Neuronal stem cell (in vitro differentiated cells): Measurements from ENCODE around the gene MYEOV.

Experiments used
- DNase-seq: peaks from one replicate; pipeline ENCODE4 v3.0.0-alpha.2; 2013; ENCODE audit warnings: low spot score
- H2AFZ ChIP-seq: one replicate; pipeline ENCODE4 v1.6.1; 2013; ENCODE audit warnings: mild to moderate bottlenecking, low read length, inconsistent platforms
- H2AK5ac ChIP-seq: 2 replicates; pipeline ENCODE4 v1.6.1; 2013; ENCODE audit warnings: low read depth, mild to moderate bottlenecking, inconsistent platforms, low read length, moderate library complexity, mixed read lengths
- H2BK120ac ChIP-seq: 2 replicates; pipeline ENCODE4 v1.6.1; 2013; ENCODE audit warnings: low read depth, mild to moderate bottlenecking, inconsistent platforms, low read length, moderate library complexity, mixed read lengths
- H2BK12ac ChIP-seq: one replicate; pipeline ENCODE4 v1.6.1; 2013; ENCODE audit warnings: low read length, inconsistent platforms
- H2BK15ac ChIP-seq: 2 replicates; pipeline ENCODE4 v1.6.1; 2013; ENCODE audit warnings: mild to moderate bottlenecking, low read length, inconsistent platforms, mixed read lengths
- H2BK5ac ChIP-seq: one replicate; pipeline ENCODE4 v1.6.1; 2013; ENCODE audit warnings: inconsistent platforms, mild to moderate bottlenecking, low read length, moderate library complexity
- H3K14ac ChIP-seq: one replicate; pipeline ENCODE4 v1.6.1; 2013; ENCODE audit warnings: low read length, inconsistent platforms
- H3K18ac ChIP-seq: 2 replicates; pipeline ENCODE4 v1.6.1; 2013; ENCODE audit warnings: low read length, inconsistent platforms
- H3K23ac ChIP-seq: 2 replicates; pipeline ENCODE4 v1.6.1; 2013; ENCODE audit warnings: low read depth, mild to moderate bottlenecking, mixed read lengths, low read length, inconsistent platforms; ENCODE audit not compliant: poor library complexity
- H3K27ac ChIP-seq: replicated peaks from 3 replicates; pipeline ENCODE4 v1.5.1; 2013; ENCODE audit warnings: low read length, inconsistent platforms
- H3K27me3 ChIP-seq, 3 experiments: 2 replicates each; pipeline ENCODE4 v1.6.1; 2013; ENCODE audit warnings: low read length in 3 of 3, mild to moderate bottlenecking in 2 of 3, inconsistent platforms in 1 of 3, low read depth in 1 of 3, mixed read lengths in 1 of 3, moderate library complexity in 1 of 3; ENCODE audit not compliant: control insufficient read depth in 3 of 3, insufficient read depth in 3 of 3
- H3K36me3 ChIP-seq, 2 donors: replicated peaks in 1 of 2; 2 replicates each; pipeline ENCODE4 v1.6.1; 2013; ENCODE audit warnings: low read length in 2 of 2; ENCODE audit not compliant: control insufficient read depth in 2 of 2, insufficient read depth in 2 of 2
- H3K4ac ChIP-seq: 2 replicates; pipeline ENCODE4 v1.6.1; 2013; ENCODE audit warnings: inconsistent platforms, mild to moderate bottlenecking, low read length, moderate library complexity
- H3K4me1 ChIP-seq, 2 donors: 1 replicate in 1 of 2; 2 replicates in 1 of 2; pipeline ENCODE4 v1.6.1; 2013; ENCODE audit warnings: low read length in 2 of 2, low read depth in 1 of 2; ENCODE audit not compliant: control insufficient read depth in 2 of 2, insufficient read depth in 1 of 2
- H3K4me2 ChIP-seq: one replicate; pipeline ENCODE4 v1.6.1; 2013; ENCODE audit warnings: mild to moderate bottlenecking, low read length, inconsistent platforms; ENCODE audit not compliant: insufficient read depth, poor library complexity, severe bottlenecking
- H3K4me3 ChIP-seq, 2 donors: 2 replicates each; pipeline ENCODE4 v1.5.1; 2013; ENCODE audit warnings: low read length in 2 of 2, mild to moderate bottlenecking in 2 of 2, inconsistent platforms in 1 of 2, moderate library complexity in 1 of 2
- H3K79me1 ChIP-seq: one replicate; pipeline ENCODE4 v1.6.1; 2013; ENCODE audit warnings: low read depth, mild to moderate bottlenecking, inconsistent platforms, low read length, moderate library complexity
- H3K9ac ChIP-seq: one replicate; pipeline ENCODE4 v1.6.1; 2013; ENCODE audit warnings: mild to moderate bottlenecking, low read depth, low read length, inconsistent platforms; ENCODE audit not compliant: poor library complexity
- H3K9me3 ChIP-seq, 2 donors: replicated peaks in 1 of 2; 2 replicates each; pipeline versions ENCODE3 to v1.6.1; 2013; ENCODE audit warnings: low read length in 2 of 2, mild to moderate bottlenecking in 2 of 2, inconsistent platforms in 1 of 2, low read depth in 1 of 2, mixed read lengths in 1 of 2, moderate library complexity in 1 of 2; ENCODE audit not compliant: control insufficient read depth in 2 of 2, insufficient read depth in 1 of 2
- H4K8ac ChIP-seq: one replicate; pipeline ENCODE4 v1.6.1; 2013; ENCODE audit warnings: low read depth, mild to moderate bottlenecking, inconsistent platforms, low read length, moderate library complexity
- H4K91ac ChIP-seq: one replicate; pipeline ENCODE4 v1.6.1; 2013; ENCODE audit warnings: low read length, low read depth, mild to moderate bottlenecking, inconsistent platforms; ENCODE audit not compliant: poor library complexity
- WGBS, 2 donors: extraction: QIAGEN DNeasy Blood & Tissue Kit; methylation state at CpG; one replicate each; pipeline ENCODE4 v1.1.7; 2013; ENCODE audit warnings: missing lambda C conversion rate in 2 of 2, mixed read lengths in 1 of 2; ENCODE audit not compliant: insufficient read length in 2 of 2, insufficient replicate concordance in 1 of 2; ENCODE audit errors: extremely low coverage in 2 of 2; 5-methylcytosine and 5-hydroxymethylcytosine counted together

Gene MYEOV

DNA sequence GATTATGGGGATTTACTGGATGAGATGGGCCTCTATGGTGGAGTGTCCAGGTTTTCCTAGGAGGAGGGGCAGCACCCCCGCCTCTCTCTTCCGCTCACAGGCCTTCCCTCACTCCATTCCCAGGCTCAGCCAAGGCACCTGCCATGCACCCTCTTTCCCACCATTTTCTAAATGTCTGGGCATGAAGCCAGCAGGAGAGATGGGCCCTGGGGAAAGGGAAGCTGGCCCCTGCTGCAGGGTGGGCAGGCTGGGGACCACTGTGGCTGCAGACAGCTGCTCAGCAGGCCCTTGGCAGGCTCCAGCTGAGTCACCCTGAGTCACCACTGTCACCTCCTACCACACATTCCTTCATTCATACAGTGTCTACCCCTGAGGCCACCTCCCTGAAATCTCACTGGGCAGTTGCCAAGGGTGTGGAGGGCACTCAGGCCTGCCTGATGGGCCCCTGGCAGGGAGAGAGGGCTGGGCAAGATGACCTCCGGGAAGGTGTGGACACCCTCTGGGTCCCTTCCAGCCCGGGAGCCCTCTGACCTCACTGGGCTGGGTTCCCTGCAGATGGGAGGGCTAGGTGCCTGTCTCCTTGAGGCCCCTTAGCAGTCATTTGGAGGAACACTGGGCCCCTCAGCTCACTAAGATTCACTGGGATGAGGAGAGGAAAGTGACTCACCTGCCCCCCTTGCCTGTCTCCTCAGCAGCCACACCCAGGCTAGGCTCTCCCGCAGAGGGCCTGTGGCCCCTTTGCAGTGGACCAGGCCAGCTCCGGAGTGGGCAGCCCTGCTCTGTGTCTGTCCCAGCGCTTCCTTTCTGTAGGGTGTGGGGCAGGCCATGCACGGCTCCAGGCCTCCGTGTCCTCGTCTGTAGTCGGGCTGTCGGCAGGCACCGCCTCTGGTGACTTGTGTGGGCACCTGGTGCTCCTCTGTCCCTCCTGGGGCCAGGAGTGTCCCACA lies 7.8 kb downstream of the MYEOV start:
- Histone ChIP-seq H2AK5ac (peak overlapping the region; percentile 85), H3K27ac (no peak overlapping the region), H4K8ac (no peak overlapping the region), H2BK5ac (peak overlapping the region; percentile 43), H4K91ac (no peak overlapping the region), H3K4me3 (no peak overlapping the region), H3K4me1 (peaks cover 10 to 12% of the 10 kb centered on the region in 2 donors), H2BK120ac (peak overlapping the region; percentile 33), H2AFZ (no peak overlapping the region), H3K14ac (peak overlapping the region; percentile 48), H3K27me3 (peaks cover 0 to 2% (median 2%) of the 10 kb centered on the region in 3 experiments), H3K23ac (peak overlapping the region; percentile 13), H3K36me3 (no peaks in the 10 kb centered on the region), H3K18ac (peak overlapping the region; percentile 60), H2BK12ac (peak overlapping the region; percentile 92), H3K4ac (no peak overlapping the region), H3K79me1 (no peaks in the 10 kb centered on the region), H2BK15ac (peak overlapping the region; percentile 79), H3K4me2 (no peak overlapping the region), H3K9ac (no peak overlapping the region), H3K9me3 (no peaks in the 10 kb centered on the region)
- no CpG with 5 or more reads among the region's 13 CpGs for WGBS, 2 donors
- DNase-seq = no peak

DNA sequence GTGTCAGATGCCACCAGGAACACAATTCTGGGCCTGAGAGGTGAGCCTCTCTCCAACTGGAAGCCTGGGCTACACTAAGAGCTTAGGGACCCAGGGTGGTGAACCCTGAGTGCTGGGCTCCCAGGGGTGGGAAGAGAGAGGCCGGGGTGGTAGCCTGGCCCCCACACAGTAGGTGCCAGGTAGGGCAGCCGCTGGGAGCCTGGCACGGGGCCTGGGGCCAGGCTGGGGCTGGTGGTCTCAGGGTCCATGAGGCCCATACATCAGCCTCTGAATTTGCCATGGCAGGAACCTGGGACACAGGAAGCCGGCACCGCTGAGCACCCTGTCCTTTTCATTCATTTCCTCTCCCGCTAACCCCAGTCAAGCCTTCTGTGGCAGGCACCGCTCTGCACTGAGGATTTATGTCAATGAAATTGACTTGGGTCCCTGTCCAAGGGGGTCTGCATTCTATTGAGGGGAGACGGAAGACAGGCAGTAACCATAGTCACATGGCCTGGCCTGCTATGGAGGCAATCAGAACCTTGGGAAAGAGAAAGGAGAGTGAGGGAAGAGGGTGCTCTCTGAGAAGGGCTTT lies 8.6 kb downstream of the MYEOV start:
- Histone ChIP-seq H3K23ac (no peak overlapping the region), H3K36me3 (no peaks in the 10 kb centered on the region), H2BK15ac (peak overlapping the region; percentile 79), H3K27ac (no peak overlapping the region), H3K4ac (no peak overlapping the region), H3K9ac (peak overlapping the region; percentile 26), H3K4me3 (no peak overlapping the region), H3K4me1 (peaks cover 6 to 10% of the 10 kb centered on the region in 2 donors), H2AK5ac (peak overlapping the region; percentile 85), H4K91ac (no peak overlapping the region), H2AFZ (no peak overlapping the region), H3K18ac (peak overlapping the region; percentile 60), H2BK12ac (peak overlapping the region; percentile 92), H3K27me3 (peaks cover 0 to 2% (median 2%) of the 10 kb centered on the region in 3 experiments), H2BK120ac (peak overlapping the region; percentile 33), H4K8ac (no peak overlapping the region), H3K4me2 (no peak overlapping the region), H3K14ac (no peak overlapping the region), H2BK5ac (peak overlapping the region; percentile 43), H3K79me1 (no peaks in the 10 kb centered on the region), H3K9me3 (no peaks in the 10 kb centered on the region)
- WGBS, 2 donors = no CpG with 5 or more reads among the region's 8 CpGs
- no peak for DNase-seq

DNA sequence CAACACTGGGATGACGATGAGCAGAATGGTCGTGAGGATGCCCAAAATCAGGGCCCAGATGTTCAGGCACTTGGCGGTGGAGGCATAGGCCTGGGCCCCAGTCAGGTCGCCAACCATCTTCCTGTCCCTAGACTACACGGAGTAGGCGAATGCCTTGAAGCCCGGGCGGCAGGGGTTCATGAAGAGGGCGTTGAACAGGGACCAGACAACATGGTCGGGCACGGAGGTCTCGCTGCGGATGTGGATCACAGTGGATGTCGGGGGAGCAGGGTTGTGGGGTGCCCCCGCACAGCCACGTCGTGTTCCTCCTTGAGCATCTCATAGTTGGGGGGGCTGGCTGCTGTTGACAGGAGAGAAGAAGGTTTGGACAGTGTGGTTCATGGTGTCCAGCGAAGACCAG lies 9.5 kb downstream of the MYEOV start:
- no peak overlapping the region for H2BK5ac ChIP-seq
- H3K4ac ChIP-seq = no peak overlapping the region
- H2BK12ac ChIP-seq = peak overlapping the region; percentile 14
- no peak overlapping the region for H3K9ac ChIP-seq
- H4K91ac ChIP-seq = no peak overlapping the region
- peaks cover 0 to 2% (median 2%) of the 10 kb centered on the region in 3 experiments for H3K27me3 ChIP-seq
- H2AFZ ChIP-seq = no peak overlapping the region
- no peak overlapping the region for H3K27ac ChIP-seq
- no peak overlapping the region for H2BK15ac ChIP-seq
- no peak overlapping the region for H4K8ac ChIP-seq
- H3K23ac ChIP-seq = no peak overlapping the region
- H3K4me3 ChIP-seq = no peak overlapping the region
- no CpG with 5 or more reads among the region's 18 CpGs for WGBS, 2 donors
- peaks cover 0 to 4% of the 10 kb centered on the region in 2 donors for H3K4me1 ChIP-seq
- H3K18ac ChIP-seq = no peak overlapping the region
- no peak overlapping the region for H2BK120ac ChIP-seq
- no peaks in the 10 kb centered on the region for H3K79me1 ChIP-seq
- no peak overlapping the region for H3K14ac ChIP-seq
- no peak for DNase-seq
- H3K36me3 ChIP-seq = no peaks in the 10 kb centered on the region
- H2AK5ac ChIP-seq = no peak overlapping the region
- no peaks in the 10 kb centered on the region for H3K9me3 ChIP-seq
- H3K4me2 ChIP-seq = no peak overlapping the region

DNA sequence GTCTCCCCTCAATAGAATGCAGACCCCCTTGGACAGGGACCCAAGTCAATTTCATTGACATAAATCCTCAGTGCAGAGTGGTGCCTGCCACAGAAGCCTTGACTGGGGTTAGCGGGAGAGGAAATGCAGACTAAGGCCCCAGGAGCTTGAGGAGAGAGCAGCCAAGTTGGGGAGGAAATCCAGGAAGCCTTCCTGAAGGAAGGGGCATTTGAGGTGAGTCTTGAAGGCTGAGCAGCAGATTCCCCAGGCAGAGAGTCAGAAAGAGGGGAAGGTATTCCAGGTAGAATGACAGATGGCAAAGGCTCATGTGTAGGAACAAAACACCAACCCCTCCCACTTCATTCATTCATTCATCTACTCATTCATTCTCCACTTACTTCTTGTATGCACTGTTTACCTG lies 10.3 kb downstream of the MYEOV start:
- H3K4me2 ChIP-seq = no peak overlapping the region
- no peak overlapping the region for H3K23ac ChIP-seq
- H2BK15ac ChIP-seq = no peak overlapping the region
- peaks cover 0 to 2% (median 2%) of the 10 kb centered on the region in 3 experiments for H3K27me3 ChIP-seq
- no peaks in the 10 kb centered on the region for H3K9me3 ChIP-seq
- H4K91ac ChIP-seq = no peak overlapping the region
- no peak overlapping the region for H3K9ac ChIP-seq
- H2AK5ac ChIP-seq = no peak overlapping the region
- H3K27ac ChIP-seq = no peak overlapping the region
- no peak overlapping the region for H2BK120ac ChIP-seq
- no peak overlapping the region for H2BK5ac ChIP-seq
- no peak overlapping the region for H3K4me3 ChIP-seq
- no peak for DNase-seq
- no peak overlapping the region for H2AFZ ChIP-seq
- H3K79me1 ChIP-seq = no peaks in the 10 kb centered on the region
- H2BK12ac ChIP-seq = no peak overlapping the region
- H3K18ac ChIP-seq = no peak overlapping the region
- H3K14ac ChIP-seq = no peak overlapping the region
- no peak overlapping the region for H4K8ac ChIP-seq
- H3K4ac ChIP-seq = no peak overlapping the region
- WGBS, 2 donors = no CpG with 5 or more reads among the region's 1 CpG
- no peaks in the 10 kb centered on the region for H3K4me1 ChIP-seq
- no peaks in the 10 kb centered on the region for H3K36me3 ChIP-seq
